Measurements from ENCODE around the gene MACC1.

The MACC1 gene

DNA sequence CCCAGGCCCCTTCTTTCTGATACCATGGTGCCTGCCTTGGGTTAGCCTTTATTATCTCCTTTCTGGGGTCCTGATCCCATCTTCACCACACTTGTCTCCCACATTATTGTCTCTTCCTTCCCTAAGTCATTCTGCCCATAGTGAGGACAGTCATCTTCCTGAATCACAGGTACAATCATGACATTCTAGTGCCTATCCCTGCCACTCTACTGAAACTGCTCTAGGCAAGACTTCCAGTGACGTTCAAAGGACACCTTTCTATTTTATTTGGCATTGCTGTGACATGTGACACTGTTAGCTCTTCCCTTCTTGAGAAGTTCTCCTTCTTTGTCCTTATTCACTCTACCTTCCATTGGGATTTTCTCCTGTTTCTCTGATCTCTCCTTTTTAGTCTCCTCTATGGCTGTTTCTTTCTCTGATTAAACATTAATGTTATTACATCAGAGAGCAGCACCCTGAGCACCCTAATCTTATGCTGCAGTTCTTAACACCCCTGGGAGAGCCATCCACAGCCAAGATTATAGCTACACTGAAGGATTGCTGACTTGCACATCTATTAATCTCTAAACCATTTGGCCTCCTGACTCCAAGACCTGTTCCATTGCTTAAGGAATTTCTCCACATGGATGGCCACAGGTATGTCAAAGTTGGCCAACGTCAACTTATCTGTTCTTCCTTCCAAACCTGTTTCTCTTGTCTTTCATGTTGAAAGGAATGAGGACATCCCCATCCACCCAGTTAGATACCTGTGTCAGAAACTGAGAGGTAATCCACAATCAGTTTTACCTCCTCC lies 10.9 kb downstream of the MACC1 start:
- DNase-seq (ENCODE audit: low read depth, low spot score) = no peak
- no peak overlapping the region for H3K9ac ChIP-seq (ENCODE audit: insufficient read length, low read depth)
- no peaks in the 10 kb centered on the region for H3K36me3 ChIP-seq (ENCODE audit: insufficient read depth, insufficient read length, low read length)
- TF ChIP-seq SUZ12 (IDR thresholded peaks at IDR 0.05; ENCODE audit: extremely low read depth, insufficient read depth, insufficient read length) = no peak
- no peak for TF ChIP-seq ZNF274 (IDR thresholded peaks at IDR 0.05; ENCODE audit: low read depth, low read length)
- no peak for TF ChIP-seq YY1 (IDR thresholded peaks at IDR 0.05; ENCODE audit: insufficient read depth, insufficient read length)
- no peaks in the 10 kb centered on the region for H3K27me3 ChIP-seq (ENCODE audit: insufficient read depth, insufficient read length)
- no peaks in the 10 kb centered on the region for H3K4me1 ChIP-seq (ENCODE audit: insufficient read depth, insufficient read length)
- no peak overlapping the region for H3K4me3 ChIP-seq (ENCODE audit: insufficient read length, low read depth)
- H3K9me3 ChIP-seq (ENCODE audit: insufficient read depth, low read length) = peaks cover 31% of the 10 kb centered on the region

DNA sequence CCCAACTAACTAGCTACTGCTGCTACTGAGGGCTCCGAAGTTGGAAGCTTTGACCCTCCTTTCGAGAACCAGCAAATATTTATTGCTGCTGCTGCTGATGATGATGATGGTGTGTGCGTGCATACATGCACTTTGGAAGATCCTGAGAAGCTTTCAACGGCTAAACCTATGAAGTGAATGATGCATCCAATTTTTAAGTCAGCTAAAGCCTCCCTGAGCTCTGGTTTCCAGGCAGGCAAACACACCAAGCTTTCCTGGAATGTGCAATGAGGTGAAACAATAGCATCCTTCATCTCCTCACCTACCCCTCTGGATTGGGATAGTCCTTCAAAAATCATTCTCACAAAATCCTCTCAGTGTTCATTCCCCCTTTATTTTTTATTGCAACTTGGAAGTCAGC lies 13.9 kb downstream of the MACC1 start:
- Histone ChIP-seq H3K4me1 (ENCODE audit: insufficient read depth, insufficient read length) (no peaks in the 10 kb centered on the region), H3K9ac (ENCODE audit: insufficient read length, low read depth) (no peak overlapping the region), H3K9me3 (ENCODE audit: insufficient read depth, low read length) (peaks cover 9% of the 10 kb centered on the region), H3K36me3 (ENCODE audit: insufficient read depth, insufficient read length, low read length) (no peaks in the 10 kb centered on the region), H3K4me3 (ENCODE audit: insufficient read length, low read depth) (no peak overlapping the region), H3K27me3 (ENCODE audit: insufficient read depth, insufficient read length) (no peaks in the 10 kb centered on the region)
- no peak for DNase-seq (ENCODE audit: low read depth, low spot score)
- TF ChIP-seq YY1 (IDR thresholded peaks at IDR 0.05; ENCODE audit: insufficient read depth, insufficient read length) = no peak
- no peak for TF ChIP-seq SUZ12 (IDR thresholded peaks at IDR 0.05; ENCODE audit: extremely low read depth, insufficient read depth, insufficient read length)
- no peak for TF ChIP-seq ZNF274 (IDR thresholded peaks at IDR 0.05; ENCODE audit: low read depth, low read length)

DNA sequence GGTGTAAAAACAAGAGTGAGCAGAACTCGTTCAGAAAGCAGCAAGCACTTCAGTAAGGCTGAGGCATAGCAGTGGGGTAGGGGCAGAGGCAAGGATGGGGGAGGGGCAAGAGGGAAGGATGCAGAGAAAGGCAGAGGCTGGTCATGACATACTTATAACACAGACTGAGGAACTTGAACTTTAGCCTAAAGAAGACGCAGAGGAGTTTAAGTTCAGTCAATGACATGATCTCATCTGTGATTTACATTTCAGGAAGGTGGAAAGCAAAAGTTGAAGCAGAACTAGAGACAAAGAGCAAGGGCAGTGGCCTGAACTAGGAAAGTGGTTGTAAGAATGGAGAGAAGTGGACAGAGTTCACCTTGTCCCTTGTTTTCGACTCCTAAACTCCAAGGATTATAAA lies 15.8 kb downstream of the MACC1 start:
- no peak for TF ChIP-seq ZNF274 (IDR thresholded peaks at IDR 0.05; ENCODE audit: low read depth, low read length)
- Histone ChIP-seq H3K9ac (ENCODE audit: insufficient read length, low read depth) (no peak overlapping the region), H3K4me1 (ENCODE audit: insufficient read depth, insufficient read length) (no peaks in the 10 kb centered on the region), H3K4me3 (ENCODE audit: insufficient read length, low read depth) (no peak overlapping the region), H3K36me3 (ENCODE audit: insufficient read depth, insufficient read length, low read length) (no peaks in the 10 kb centered on the region), H3K27me3 (ENCODE audit: insufficient read depth, insufficient read length) (no peaks in the 10 kb centered on the region), H3K9me3 (ENCODE audit: insufficient read depth, low read length) (no peaks in the 10 kb centered on the region)
- no peak for DNase-seq (ENCODE audit: low read depth, low spot score)

DNA sequence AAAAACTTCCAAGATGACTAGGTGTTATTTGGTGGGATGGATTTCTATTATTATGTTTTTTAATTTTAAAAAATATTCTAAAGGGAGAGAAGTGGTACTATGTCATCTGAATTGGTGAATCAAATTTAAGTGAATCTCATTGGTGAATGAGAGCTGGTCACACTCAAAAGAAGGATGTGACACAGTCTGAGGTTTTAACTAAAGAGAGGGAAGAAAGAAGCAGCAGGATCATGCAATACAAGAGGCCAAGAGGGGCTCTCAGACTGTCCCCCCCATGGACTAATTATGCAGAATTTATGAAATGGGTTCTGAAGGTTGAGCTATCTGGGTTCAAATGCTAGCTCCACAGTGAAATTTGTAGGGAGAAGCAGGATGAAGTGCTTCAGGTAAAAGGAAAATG lies 16.2 kb downstream of the MACC1 start:
- H3K4me3 ChIP-seq (ENCODE audit: insufficient read length, low read depth) = no peak overlapping the region
- H3K27me3 ChIP-seq (ENCODE audit: insufficient read depth, insufficient read length) = no peaks in the 10 kb centered on the region
- TF ChIP-seq SUZ12 (IDR thresholded peaks at IDR 0.05; ENCODE audit: extremely low read depth, insufficient read depth, insufficient read length) (no peak), ZNF274 (IDR thresholded peaks at IDR 0.05; ENCODE audit: low read depth, low read length) (no peak), YY1 (IDR thresholded peaks at IDR 0.05; ENCODE audit: insufficient read depth, insufficient read length) (no peak)
- H3K9me3 ChIP-seq (ENCODE audit: insufficient read depth, low read length) = no peaks in the 10 kb centered on the region
- H3K4me1 ChIP-seq (ENCODE audit: insufficient read depth, insufficient read length) = no peaks in the 10 kb centered on the region
- no peak for DNase-seq (ENCODE audit: low read depth, low spot score)
- no peak overlapping the region for H3K9ac ChIP-seq (ENCODE audit: insufficient read length, low read depth)
- H3K36me3 ChIP-seq (ENCODE audit: insufficient read depth, insufficient read length, low read length) = no peaks in the 10 kb centered on the region

DNA sequence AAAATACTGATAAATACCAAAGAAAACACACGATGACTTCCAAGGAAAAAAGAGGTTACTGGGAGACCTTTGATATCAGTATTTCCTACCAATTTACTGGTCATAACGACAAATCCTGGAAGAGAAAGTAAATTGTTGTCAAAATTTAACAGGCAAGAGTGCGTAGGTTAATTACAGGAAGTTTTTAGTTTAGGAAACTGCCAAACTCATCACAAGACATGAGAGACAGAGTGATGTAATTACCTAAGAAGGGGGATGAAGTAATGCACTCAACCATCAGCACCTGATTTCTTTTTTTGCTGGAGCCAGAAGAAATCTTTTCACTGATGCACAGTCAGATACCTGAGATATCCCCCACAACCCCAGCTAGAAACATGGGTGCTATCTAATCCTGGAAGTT lies 16.8 kb downstream of the MACC1 start:
- Histone ChIP-seq H3K4me1 (ENCODE audit: insufficient read depth, insufficient read length) (no peaks in the 10 kb centered on the region), H3K9ac (ENCODE audit: insufficient read length, low read depth) (no peak overlapping the region)

DNA sequence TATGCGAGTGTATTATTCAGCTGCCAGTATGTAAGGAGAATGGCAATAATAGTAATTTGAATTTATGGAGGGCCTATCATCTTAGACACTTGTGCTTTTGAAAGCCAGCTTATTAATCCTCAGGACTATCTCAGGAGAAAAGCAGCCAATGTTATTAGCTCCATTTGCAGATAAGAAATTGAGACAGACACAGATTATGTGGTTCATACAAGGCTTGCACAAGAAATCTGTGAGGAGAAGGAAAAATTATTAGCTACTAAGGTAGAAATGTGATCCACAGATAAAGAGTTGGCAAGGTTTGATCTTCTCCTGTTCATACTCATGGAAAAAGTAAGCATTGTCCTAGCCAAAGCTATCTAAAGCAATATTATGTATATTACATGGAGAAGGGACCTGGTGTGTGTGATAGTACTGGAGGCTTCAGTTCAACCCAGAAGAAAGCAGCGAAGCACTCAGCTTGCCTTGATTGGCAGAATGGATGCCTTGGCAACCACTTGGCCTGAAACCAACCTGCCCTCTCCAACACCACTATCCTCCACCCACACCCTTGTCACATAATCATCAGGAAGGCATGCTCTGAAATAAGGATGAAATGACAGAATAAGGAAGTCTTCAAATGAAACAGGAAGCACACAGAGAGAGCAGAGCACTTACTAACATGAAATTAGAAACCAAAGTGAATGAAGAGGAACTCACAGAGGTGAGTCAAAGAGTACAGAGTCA lies 18.0 kb downstream of the MACC1 start:
- Histone ChIP-seq H3K9ac (ENCODE audit: insufficient read length, low read depth) (no peak overlapping the region), H3K4me1 (ENCODE audit: insufficient read depth, insufficient read length) (no peaks in the 10 kb centered on the region)
- TF ChIP-seq YY1 (IDR thresholded peaks at IDR 0.05; ENCODE audit: insufficient read depth, insufficient read length) (no peak), SUZ12 (IDR thresholded peaks at IDR 0.05; ENCODE audit: extremely low read depth, insufficient read depth, insufficient read length) (no peak), ZNF274 (IDR thresholded peaks at IDR 0.05; ENCODE audit: low read depth, low read length) (no peak)

More for the DNA sequence above, 16.8 kb downstream of the MACC1 start:
- no peak for DNase-seq (ENCODE audit: low read depth, low spot score)
- Histone ChIP-seq H3K4me3 (ENCODE audit: insufficient read length, low read depth) (no peak overlapping the region), H3K27me3 (ENCODE audit: insufficient read depth, insufficient read length) (no peaks in the 10 kb centered on the region), H3K9me3 (ENCODE audit: insufficient read depth, low read length) (no peaks in the 10 kb centered on the region), H3K36me3 (ENCODE audit: insufficient read depth, insufficient read length, low read length) (no peaks in the 10 kb centered on the region)
- TF ChIP-seq ZNF274 (IDR thresholded peaks at IDR 0.05; ENCODE audit: low read depth, low read length) = no peak
- no peak for TF ChIP-seq YY1 (IDR thresholded peaks at IDR 0.05; ENCODE audit: insufficient read depth, insufficient read length)
- no peak for TF ChIP-seq SUZ12 (IDR thresholded peaks at IDR 0.05; ENCODE audit: extremely low read depth, insufficient read depth, insufficient read length)

DNA sequence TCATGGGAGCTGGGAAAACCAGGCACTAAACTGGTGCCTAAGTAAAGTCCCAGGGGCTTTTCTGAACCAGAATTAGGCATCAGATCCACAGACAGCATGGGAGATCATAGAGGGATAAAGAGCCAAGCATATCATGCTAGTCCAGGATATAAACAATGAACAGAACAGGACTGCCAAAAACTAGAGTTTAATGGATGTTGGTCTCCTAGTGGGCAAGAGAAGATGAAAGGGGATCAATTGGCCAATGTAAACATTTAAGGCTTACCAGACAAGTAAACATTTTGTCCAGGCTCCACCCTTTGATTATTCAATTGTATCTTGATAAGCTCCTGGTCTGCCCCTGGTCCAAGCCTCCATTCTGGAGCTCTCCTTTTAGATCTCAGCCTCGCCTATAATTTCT lies 18.9 kb downstream of the MACC1 start:
- no peak overlapping the region for H3K4me3 ChIP-seq (ENCODE audit: insufficient read length, low read depth)
- TF ChIP-seq SUZ12 (IDR thresholded peaks at IDR 0.05; ENCODE audit: extremely low read depth, insufficient read depth, insufficient read length) (no peak), ZNF274 (IDR thresholded peaks at IDR 0.05; ENCODE audit: low read depth, low read length) (no peak), YY1 (IDR thresholded peaks at IDR 0.05; ENCODE audit: insufficient read depth, insufficient read length) (no peak)
- no peak overlapping the region for H3K9ac ChIP-seq (ENCODE audit: insufficient read length, low read depth)
- H3K9me3 ChIP-seq (ENCODE audit: insufficient read depth, low read length) = no peaks in the 10 kb centered on the region
- no peaks in the 10 kb centered on the region for H3K4me1 ChIP-seq (ENCODE audit: insufficient read depth, insufficient read length)
- H3K36me3 ChIP-seq (ENCODE audit: insufficient read depth, insufficient read length, low read length) = no peaks in the 10 kb centered on the region
- no peak for DNase-seq (ENCODE audit: low read depth, low spot score)
- no peaks in the 10 kb centered on the region for H3K27me3 ChIP-seq (ENCODE audit: insufficient read depth, insufficient read length)

More for the DNA sequence above, 18.0 kb downstream of the MACC1 start:
- Histone ChIP-seq H3K27me3 (ENCODE audit: insufficient read depth, insufficient read length) (no peaks in the 10 kb centered on the region), H3K36me3 (ENCODE audit: insufficient read depth, insufficient read length, low read length) (no peaks in the 10 kb centered on the region), H3K9me3 (ENCODE audit: insufficient read depth, low read length) (no peaks in the 10 kb centered on the region), H3K4me3 (ENCODE audit: insufficient read length, low read depth) (no peak overlapping the region)
- no peak for DNase-seq (ENCODE audit: low read depth, low spot score)

Measured in NT2/D1 (cell line).